Keratinocyte (primary cell): ENCODE results near the gene DENND2A. TPM values are rescaled to one million over a fixed set of nuclear protein-coding genes. Genes with fewer than 3 reads are reported as not detected.

Experiments
- DNase-seq: peaks from one replicate; pipeline ENCODE4 v3.0.0-alpha.2; 2011; ENCODE audit warnings: low read depth, missing footprints, low spot score
- FAIRE-seq: peaks from 2 replicates; lab custom pipeline; 2011; peaks lifted over from hg19 to GRCh38; lab: Jason Lieb, UNC
- H2AFZ ChIP-seq: 2 replicates; pipeline ENCODE4 v1.6.0; 2012; ENCODE audit warnings: low read length, control low read depth, inconsistent platforms; ENCODE audit not compliant: control insufficient read depth
- H3K27ac ChIP-seq: 2 replicates; pipeline ENCODE4 v1.5.1; 2011; ENCODE audit warnings: low read length; ENCODE audit not compliant: control insufficient read depth, insufficient read depth
- H3K27me3 ChIP-seq: 3 replicates; pipeline ENCODE4 v1.6.0; 2011; ENCODE audit warnings: low read length; ENCODE audit not compliant: control insufficient read depth, insufficient read depth; ENCODE audit errors: extremely low read depth
- H3K36me3 ChIP-seq, 2 experiments: 2 replicates in 1 of 2; 3 replicates in 1 of 2; pipeline ENCODE4 v1.5.1; 2011; ENCODE audit warnings: low read length in 2 of 2, mild to moderate bottlenecking in 1 of 2; ENCODE audit not compliant: control insufficient read depth in 2 of 2, insufficient read depth in 2 of 2; ENCODE audit errors: extremely low read depth in 1 of 2
- H3K4me1 ChIP-seq: 3 replicates; pipeline ENCODE4 v1.5.1; 2011; ENCODE audit warnings: low read length; ENCODE audit not compliant: control insufficient read depth, insufficient read depth; ENCODE audit errors: extremely low read depth
- H3K4me2 ChIP-seq: 3 replicates; pipeline ENCODE4 v1.6.0; 2011; ENCODE audit warnings: low read depth, low read length; ENCODE audit not compliant: control insufficient read depth, insufficient read depth; ENCODE audit errors: extremely low read depth
- H3K4me3 ChIP-seq, 3 experiments: fragments of 200-600 bp in 1 of 3; sonication (generic) in 1 of 3; 2 replicates in 2 of 3; 3 replicates in 1 of 3; pipeline ENCODE4 v1.5.1; 2011 to 2016; ENCODE audit warnings: low read length in 3 of 3, mild to moderate bottlenecking in 3 of 3, control low read depth in 2 of 3, inconsistent platforms in 1 of 3, low read depth in 1 of 3, mixed read lengths in 1 of 3, mixed run types in 1 of 3, moderate library complexity in 1 of 3; ENCODE audit not compliant: control insufficient read depth in 2 of 3, insufficient read depth in 2 of 3; ENCODE audit errors: extremely low read depth in 1 of 3
- H3K79me2 ChIP-seq: 2 replicates; pipeline ENCODE4 v1.6.0; 2012; ENCODE audit warnings: low read length; ENCODE audit not compliant: control insufficient read depth, insufficient read depth
- H3K9ac ChIP-seq: 3 replicates; pipeline ENCODE4 v1.6.0; 2011; ENCODE audit warnings: low read length; ENCODE audit not compliant: control insufficient read depth, insufficient read depth; ENCODE audit errors: extremely low read depth
- H3K9me1 ChIP-seq: 3 replicates; pipeline ENCODE4 v1.6.0; 2011; ENCODE audit warnings: low read length; ENCODE audit not compliant: control insufficient read depth, insufficient read depth; ENCODE audit errors: extremely low read depth
- H3K9me3 ChIP-seq: 2 replicates; pipeline ENCODE4 v1.5.1; 2012; ENCODE audit warnings: low read depth, low read length; ENCODE audit not compliant: control insufficient read depth
- H4K20me1 ChIP-seq: 3 replicates; pipeline ENCODE4 v1.6.0; 2011; ENCODE audit warnings: low read length; ENCODE audit not compliant: control insufficient read depth, insufficient read depth; ENCODE audit errors: extremely low read depth
- EZH2 ChIP-seq: IDR thresholded peaks from one replicate; pipeline ENCODE4 v1.6.1; 2012; ENCODE audit warnings: inconsistent platforms, mild to moderate bottlenecking, low read length, moderate library complexity
- dilution Hi-C: fragments of 300-500 bp; cut with MboI; formaldehyde crosslinking; loops from one replicate; pipeline ENCODE4 v1.7.0; 2020; ENCODE audit warnings: low sequenced_read_pairs; ENCODE audit not compliant: extremely low pct_ligation_motif_present
- polyA plus RNA-seq, 5 experiments: library from polyadenylated mRNA; depleted of rRNA in 3 of 5; stranded (reverse) in 3 of 5; stranded (forward) in 1 of 5; unstranded in 1 of 5; fragments of >200 nt; gene quantifications; 1 replicate in 1 of 5; 2 replicates in 3 of 5; 3 replicates in 1 of 5; pipeline versions ENCODE4 v1.2.1 to v1.2.3, GENCODE V29; 2011 to 2012; ENCODE audit warnings: missing spikeins in 2 of 5, low read depth in 1 of 5, low replicate concordance in 1 of 5
- TF ChIP-seq, protein P1 (sequence below), 3 experiments: IDR thresholded peaks in 1 of 3; conservative IDR thresholded peaks in 1 of 3; optimal IDR thresholded peaks in 1 of 3; 2 replicates in 2 of 3; 3 replicates in 1 of 3; pipeline versions ENCODE3 to v1.5.1; 2011; ENCODE audit warnings: low read length in 3 of 3, mild to moderate bottlenecking in 3 of 3, moderate library complexity in 2 of 3, control low read depth in 1 of 3, inconsistent platforms in 1 of 3; ENCODE audit not compliant: insufficient read depth in 2 of 3; ENCODE audit errors: extremely low read depth in 1 of 3

The DENND2A gene
- polyA plus RNA-seq, 1 donor (not counting 4 experiments of a cell fraction or from before 2014, with no cell fraction given): 1.8 TPM

DNA sequence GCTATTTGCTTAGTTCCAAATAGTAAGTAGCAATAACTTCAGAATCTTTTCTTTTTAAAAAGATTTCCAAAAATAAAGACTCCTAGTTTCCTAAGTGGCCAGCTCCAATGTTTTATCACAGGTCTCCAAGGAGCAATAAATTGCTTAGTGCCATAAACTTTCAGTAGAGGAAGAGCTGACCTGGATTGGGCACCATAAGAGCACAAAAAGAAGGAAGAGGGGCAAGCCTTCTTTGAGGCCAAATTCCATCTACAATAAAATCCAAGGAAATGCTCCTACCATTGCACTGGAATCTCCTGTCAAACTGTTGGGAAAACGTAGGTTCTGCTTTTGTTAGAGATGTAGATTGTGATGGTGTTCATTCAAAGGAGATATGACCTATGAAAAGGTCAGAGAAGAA is 64.0 kb downstream of the DENND2A start:
- H3K79me2 ChIP-seq: no peaks in the 10 kb centered on the region
- dilution Hi-C loops: no loop called here
- no peak overlapping the region for H3K27ac ChIP-seq
- H3K9me3 ChIP-seq: no peaks in the 10 kb centered on the region
- no peaks in the 10 kb centered on the region for H3K9me1 ChIP-seq
- no peaks in the 10 kb centered on the region for H3K36me3 ChIP-seq
- no peak for FAIRE-seq
- H3K9ac ChIP-seq: no peak overlapping the region
- TF ChIP-seq, protein P1, sequence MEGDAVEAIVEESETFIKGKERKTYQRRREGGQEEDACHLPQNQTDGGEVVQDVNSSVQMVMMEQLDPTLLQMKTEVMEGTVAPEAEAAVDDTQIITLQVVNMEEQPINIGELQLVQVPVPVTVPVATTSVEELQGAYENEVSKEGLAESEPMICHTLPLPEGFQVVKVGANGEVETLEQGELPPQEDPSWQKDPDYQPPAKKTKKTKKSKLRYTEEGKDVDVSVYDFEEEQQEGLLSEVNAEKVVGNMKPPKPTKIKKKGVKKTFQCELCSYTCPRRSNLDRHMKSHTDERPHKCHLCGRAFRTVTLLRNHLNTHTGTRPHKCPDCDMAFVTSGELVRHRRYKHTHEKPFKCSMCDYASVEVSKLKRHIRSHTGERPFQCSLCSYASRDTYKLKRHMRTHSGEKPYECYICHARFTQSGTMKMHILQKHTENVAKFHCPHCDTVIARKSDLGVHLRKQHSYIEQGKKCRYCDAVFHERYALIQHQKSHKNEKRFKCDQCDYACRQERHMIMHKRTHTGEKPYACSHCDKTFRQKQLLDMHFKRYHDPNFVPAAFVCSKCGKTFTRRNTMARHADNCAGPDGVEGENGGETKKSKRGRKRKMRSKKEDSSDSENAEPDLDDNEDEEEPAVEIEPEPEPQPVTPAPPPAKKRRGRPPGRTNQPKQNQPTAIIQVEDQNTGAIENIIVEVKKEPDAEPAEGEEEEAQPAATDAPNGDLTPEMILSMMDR (optimal IDR thresholded peaks at IDR 0.05 in 1 of 3, IDR thresholded peaks at IDR 0.05 in 1 of 3, conservative IDR thresholded peaks at IDR 0.05 in 1 of 3; ENCODE audit: extremely low read depth in 1 of 3, insufficient read depth in 2 of 3, low read length in 3 of 3): no peak
- TF ChIP-seq EZH2: no peak
- no peak overlapping the region for H3K4me3 ChIP-seq
- H3K4me2 ChIP-seq: no peak overlapping the region
- no peak overlapping the region for H2AFZ ChIP-seq
- DNase-seq: no peak
- H4K20me1 ChIP-seq: no peaks in the 10 kb centered on the region
- peaks cover under 1% of the 10 kb centered on the region for H3K4me1 ChIP-seq
- H3K27me3 ChIP-seq: no peaks in the 10 kb centered on the region

DNA sequence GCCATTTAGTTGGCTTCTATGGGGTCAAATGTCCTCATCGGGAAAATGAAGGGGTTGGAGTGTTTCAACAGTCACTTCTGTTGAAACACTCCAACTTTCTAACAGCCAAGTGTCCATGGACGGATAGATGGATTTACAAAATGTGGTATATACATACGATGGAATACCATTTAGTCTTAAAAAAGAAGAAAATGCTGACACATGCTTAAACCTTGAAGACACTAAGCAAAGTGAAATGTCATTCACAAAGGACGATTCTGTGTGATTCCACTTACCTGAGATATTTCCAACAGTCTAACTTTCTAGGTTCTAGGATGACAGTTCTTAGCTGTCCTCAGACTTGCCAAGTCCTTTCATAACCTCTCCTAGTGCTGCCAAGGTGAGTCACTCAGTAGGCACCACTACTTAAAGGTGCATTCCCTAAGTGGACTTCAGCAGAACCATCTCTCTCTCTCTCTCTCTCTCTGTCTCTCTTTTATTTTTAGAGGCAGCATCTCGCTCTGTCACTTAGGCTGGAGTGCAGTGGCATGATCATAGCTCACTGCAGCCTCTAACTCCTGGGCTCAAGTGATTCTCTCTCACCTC is 69.0 kb downstream of the DENND2A start:
- no peaks in the 10 kb centered on the region for H3K27me3 ChIP-seq
- H3K36me3 ChIP-seq: no peaks in the 10 kb centered on the region
- H3K9me3 ChIP-seq: no peaks in the 10 kb centered on the region
- H3K9me1 ChIP-seq: no peaks in the 10 kb centered on the region
- DNase-seq (peak; percentile 45), FAIRE-seq (peak; percentile 66)
- no peak overlapping the region for H3K4me2 ChIP-seq
- dilution Hi-C loops: no loop called here
- no peak overlapping the region for H2AFZ ChIP-seq
- H3K27ac ChIP-seq: no peak overlapping the region
- TF ChIP-seq, protein P1 (optimal IDR thresholded peaks at IDR 0.05 in 1 of 3, IDR thresholded peaks at IDR 0.05 in 1 of 3, conservative IDR thresholded peaks at IDR 0.05 in 1 of 3; ENCODE audit: extremely low read depth in 1 of 3, insufficient read depth in 2 of 3, low read length in 3 of 3): no peak
- no peak for TF ChIP-seq EZH2
- H3K79me2 ChIP-seq: no peaks in the 10 kb centered on the region
- H3K4me3 ChIP-seq: no peak overlapping the region
- H3K9ac ChIP-seq: no peak overlapping the region
- no peaks in the 10 kb centered on the region for H4K20me1 ChIP-seq
- peaks cover 3% of the 10 kb centered on the region for H3K4me1 ChIP-seq
